Inferior parietal cortex (tissue), 1 donor: ENCODE data around the gene KCNK10.

Source experiments
- DNase-seq: peaks from one replicate; pipeline ENCODE4 v3.0.0-alpha.2; 2016; ENCODE audit errors: extremely low spot score

KCNK10 gene

DNA sequence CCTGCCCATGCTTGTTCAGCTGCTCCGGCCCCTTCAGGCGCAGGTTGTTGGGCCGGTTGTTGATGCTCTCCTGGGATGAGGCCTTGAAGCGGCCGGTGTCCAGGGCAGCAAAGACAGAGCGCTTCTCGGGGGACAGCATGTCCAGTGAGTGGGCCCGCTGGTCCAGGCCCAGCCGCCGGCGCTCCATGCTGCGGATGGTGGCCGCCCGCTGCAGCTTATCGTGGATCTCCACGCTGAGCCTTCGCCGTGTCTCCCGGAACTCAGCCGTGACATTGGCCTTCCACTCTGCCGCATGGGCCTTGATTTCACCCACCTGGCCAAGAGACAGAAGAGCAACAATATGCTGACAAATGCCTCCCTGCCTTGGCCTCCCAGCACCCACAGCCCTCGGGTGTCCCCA is 137.2 kb downstream of the KCNK10 start:
- DNase-seq, result no peak

DNA sequence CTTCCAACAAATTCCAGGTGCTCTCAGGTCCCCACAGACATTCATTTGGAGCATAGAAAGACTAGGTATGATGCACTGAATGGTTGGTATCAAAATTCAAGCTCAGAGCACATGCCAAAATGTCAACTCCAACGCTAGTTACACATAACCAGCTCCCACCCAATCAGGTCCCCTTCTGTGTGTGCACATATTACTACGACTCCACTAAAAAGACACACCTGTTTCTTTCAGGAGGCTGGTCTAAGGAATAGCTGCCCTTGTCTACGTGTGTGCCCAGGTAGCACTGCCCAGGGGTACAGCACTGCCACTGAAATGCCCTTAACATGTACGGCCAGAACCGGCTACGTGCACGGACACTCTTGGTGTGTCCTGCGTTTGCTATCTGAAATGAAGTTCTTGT is 138.1 kb downstream of the KCNK10 start:
- DNase-seq, result no peak

DNA sequence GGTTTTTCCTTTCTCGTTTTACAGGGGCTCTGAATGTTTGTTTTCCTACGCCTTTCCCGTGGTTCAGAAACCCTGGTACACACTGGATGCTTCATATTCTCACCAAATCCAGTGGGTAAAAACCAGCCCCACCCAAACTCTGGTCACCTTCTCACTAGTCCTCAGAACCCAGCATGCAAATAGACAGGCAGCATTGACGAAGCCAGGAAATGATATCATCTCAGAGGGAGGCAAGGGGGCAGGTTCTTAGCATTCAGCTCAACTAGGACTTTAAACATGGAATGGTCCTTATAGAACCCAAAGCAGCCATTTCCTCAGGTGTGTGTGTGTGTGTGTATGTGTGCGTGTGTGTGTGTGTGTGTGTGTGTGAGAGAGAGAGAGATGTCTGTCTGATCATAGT is 142.0 kb downstream of the KCNK10 start:
- no peak for DNase-seq

DNA sequence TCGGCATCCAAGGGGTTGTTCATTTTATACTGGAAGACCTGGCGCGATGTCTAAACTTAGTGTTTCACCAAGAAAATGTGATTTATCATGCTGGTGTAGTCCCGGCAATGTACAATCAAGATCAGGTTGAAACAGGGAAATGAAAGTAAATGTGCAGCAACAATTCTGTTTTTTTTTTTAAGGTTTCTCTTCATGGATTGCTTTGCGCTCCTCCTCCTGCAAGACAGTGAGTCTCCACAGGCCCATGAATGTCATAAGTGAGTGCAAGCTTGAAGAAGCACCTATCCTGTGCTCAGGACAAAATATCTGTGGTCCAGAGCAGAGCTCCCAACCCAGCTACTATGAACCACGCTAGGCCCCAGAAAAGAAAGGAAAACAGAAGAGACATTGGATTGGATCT is 143.4 kb downstream of the KCNK10 start:
- DNase-seq, result no peak

DNA sequence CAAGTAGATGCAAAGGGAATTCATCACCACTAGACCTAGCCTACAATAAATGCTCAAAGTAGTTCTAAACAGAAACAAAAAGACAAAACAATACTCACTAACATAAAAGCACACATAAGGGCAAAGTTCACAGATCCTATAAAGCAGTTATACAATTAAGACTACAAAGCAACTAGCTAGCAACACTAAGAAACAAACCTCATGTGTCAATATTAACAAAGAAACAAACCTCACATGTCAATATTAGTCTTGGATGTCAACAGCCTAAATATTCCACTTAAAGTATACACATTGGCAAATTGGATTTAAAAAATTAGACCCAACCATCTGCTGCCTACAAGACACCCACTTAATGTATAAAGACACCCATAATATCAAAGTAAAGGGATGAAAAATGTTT is 152.7 kb downstream of the KCNK10 start:
- DNase-seq, result no peak

DNA sequence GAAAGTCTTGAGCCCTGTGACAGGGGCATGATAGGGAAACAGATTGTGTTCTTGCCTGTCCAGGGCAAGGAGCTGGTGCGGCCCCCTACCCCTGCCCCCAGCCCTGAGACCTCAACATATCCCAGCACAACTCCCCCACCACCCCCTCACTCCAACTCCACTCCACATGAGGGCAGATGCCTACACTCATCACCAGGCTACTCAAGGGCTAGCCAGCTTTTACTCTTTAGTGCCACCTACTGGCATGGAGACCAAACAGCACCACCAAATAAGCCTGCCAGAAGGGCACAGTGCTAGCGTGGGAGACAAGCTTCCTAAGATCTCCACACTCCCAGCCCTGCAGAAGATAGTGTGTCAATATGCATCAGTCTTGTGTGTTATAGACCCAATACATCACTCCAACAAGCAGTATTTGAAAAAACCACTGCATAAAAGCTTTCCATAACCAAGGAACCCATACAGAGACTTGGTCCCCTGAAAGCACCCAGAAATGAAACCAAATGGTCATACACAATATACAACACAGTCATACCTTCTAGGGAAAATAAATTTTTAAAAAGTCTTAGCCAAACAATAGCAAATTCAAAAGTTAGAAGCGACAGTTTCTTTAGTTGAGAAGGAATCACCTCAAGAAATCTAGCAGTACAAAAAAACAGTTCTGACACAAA is 154.4 kb downstream of the KCNK10 start:
- DNase-seq, result no peak

DNA sequence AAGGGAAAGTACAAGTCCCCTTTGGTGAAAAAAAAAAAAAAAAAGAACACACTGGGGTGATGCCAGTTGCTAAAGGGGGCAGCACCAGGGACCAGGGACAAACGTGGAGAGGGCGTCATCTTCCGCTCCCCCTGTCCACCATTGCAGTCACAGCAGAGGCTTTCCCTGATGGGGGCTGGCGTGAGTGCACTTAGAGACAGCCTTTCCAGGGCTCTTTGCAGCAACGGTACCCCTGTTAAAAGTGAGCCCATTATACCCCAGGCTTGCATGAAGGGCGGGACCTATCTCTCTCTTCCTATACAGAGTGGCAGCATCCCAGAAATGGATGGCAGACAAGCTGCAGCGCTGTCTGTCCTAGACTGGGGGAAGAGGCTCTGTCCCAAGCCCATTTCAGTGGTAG is 155.0 kb downstream of the KCNK10 start:
- DNase-seq, result no peak

DNA sequence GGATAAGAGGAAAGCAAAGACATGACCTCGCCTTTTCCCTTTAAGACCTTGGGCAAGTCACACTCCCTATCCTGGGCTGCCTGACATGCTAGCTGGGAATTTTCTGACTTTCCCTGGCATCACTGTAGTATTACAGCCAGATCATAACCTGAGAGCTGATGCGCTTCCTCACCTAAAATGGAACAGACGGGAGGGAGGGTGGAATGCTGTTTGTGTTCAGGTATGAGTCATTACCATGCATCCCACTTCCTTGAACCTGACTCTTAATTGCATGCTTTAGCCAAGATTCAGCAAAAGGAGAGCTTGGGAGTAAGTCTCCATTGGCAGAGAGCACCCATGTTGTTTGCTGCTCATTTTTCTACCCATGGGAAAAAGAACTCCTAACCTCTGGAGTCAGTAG is 156.5 kb downstream of the KCNK10 start:
- DNase-seq, result no peak

DNA sequence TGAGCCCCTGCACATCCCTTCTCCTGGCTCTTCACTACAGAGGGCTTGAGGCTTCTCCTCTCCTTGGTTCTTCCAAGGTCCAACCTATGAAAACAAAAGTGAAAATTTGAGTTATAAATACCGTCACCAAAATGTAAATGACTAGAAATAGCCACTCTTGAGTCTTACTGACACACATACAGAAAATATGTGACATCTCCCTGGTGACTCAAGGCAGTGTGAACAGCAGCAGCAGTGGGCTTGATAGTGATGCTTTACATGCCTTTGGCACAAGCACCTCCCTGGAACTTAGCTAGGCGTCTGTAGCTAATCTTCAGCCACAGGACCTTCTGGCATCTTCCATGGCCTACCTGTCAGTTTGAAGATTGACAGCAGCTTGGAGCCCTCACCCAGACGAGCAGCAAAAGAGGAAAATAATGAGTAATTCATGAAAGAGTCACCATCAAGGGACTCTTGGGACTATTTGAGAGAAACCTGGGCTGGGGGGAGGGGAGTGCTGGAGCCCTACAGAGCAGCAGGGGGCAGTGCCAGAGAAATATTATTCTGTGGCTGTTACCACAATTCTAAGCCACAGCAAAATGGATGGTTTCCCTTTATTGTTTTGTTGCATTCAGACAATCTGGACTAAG is 158.0 kb downstream of the KCNK10 start:
- no peak for DNase-seq

DNA sequence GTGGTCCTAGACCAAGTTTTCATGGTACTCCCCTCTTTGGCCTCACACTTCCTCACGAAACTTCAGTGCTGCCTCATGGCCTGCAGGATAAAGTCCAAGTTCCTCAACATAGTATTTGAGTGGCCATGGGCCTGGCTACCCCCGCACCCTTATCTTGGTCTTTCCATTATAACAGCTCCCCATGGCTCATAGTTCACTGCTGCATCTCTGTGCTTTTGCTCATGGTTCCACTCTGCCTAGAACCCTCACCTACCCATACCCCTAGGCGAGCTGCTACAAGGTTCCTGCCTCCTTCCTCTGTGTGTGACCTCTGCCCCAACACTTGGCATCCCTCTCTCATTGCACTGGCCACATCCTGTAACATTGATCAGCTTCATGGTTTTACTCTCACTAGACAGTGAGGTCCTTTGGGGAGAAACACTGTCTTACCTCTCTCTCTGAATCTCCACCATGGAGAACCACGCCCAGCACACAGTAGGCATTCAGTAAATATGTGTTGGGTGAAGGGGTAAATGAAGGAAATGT is 159.3 kb downstream of the KCNK10 start:
- DNase-seq, result no peak

DNA sequence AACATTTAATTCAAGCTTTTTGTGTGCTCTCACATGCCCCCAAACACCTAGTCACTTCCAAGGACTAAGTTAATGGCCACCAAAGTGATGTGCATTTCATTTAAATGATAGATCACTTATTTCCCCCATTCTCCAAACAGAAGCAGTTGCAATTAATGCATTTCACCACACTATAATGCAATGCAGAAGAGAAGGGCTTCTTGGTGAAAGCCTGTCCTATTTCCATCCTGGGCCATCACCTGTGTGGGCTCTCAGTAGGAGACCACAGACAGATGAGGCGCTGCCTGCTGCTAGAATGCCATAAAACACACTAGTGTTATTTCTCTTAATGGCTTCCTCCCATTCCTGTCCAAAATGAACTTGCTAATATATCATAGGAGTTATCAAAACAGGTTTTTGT is 166.9 kb downstream of the KCNK10 start:
- no peak for DNase-seq

DNA sequence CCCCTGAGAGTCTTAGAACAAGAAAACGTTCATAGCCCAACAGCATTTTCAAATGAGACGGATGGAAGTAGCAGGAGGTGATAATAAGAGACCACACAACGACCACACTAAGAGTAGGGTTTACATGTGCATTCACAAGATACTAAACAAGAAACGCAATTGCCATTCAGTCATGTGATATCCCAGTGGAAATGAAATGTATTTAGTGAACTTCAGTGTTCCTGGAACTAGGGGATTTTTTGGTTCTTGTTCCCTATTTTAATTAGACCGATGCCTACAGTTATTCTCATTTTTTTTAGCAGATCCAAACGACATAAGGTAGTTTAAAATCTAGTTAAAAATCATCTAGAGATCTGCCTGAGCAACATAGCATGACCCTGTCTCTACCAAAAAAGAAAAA is 168.1 kb downstream of the KCNK10 start:
- DNase-seq, result no peak

DNA sequence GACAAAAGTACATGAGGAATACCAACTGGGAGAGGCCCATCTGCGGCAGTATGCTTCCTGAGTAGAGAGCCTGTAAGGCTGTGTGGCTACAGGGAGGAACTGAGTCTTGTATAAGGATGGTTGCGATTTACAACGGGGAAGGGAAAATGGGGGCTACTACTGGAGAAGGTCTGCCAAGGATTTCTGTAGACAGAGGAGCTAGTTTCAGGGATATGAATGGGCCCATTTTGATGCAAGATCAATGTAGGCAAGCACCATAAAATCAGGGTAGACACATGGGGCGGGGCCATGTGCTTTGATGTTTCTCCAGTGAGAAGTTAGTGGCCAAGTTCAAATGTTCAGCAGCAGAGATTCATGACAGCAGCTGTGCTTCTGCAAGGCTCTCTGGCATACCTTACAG is 168.7 kb downstream of the KCNK10 start:
- DNase-seq, result no peak

DNA sequence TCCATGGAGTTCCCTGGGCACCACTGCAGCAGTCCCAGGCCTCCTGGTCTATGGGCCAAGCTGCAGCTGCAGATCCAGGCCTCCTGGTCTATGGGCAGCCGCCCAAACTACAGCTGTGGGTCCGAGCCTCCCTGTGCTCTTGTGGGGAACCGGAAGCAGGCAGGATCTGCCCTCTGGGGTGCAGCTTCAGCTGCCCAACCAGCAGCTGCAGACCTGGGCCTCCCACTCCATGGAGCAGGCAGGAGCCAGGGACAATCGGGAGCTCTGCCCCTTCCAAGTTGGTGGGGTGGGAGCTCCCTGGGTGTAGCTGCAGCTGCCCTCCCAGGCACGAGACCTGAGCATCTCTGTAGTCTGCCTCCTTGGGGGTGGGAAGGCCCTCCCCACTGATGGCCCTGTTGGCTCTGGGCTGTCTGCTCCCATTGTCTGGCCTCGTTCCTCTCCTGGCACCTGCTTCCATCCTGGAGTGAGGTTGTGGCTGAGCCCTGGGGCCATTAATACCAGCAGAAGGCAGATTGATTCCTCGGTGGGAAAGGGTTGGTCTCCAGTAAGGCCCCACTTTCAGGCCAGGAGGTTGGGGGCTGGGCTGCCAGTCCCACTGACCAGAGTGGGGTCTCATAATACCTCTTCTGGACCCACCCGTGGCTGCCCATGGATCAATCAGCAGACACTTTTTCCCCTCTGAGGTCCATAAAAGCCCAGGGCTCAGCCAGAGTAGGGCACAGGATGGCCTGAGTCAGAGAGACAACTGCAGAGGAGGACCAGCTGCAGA is 176.0 kb downstream of the KCNK10 start:
- DNase-seq, result no peak

DNA sequence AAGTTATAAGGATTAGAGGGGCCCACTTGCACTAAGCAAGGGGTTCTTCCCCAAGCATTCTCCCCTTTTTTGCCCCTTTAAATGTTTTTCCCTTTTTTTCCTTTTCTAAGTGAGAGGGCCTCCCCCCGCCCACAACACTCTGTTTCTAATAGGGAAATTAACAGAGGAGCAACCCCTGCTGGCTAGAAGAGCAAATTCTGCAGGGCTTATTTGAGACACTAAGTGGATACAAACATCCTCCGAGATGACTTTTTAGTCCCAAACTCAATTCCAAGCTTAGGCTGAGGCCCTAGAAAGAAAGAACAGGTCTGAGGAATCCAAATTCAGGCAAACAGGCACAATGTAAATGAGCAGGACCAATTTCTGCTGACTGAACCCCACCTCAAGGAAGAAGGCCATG is 179.3 kb downstream of the KCNK10 start:
- no peak for DNase-seq

DNA sequence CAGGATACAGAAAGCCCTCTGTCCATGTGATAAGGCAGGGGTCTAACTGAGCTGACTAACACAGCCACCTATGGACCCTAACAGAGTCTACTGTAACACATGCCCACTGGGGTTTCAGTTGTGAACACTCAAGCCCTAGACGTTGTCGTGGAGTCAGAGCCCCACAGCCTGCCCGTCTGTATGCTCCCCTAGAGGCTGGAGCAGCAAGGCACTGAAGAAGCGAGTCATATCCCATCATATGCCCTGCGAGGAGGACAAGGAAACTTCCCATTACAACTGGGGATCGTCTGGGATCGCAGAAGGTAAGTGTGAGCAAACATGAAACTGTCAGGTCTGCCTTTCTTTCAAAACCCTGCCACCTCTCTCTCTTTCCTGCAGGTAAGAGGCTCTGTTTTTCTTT is 180.1 kb downstream of the KCNK10 start:
- no peak for DNase-seq

DNA sequence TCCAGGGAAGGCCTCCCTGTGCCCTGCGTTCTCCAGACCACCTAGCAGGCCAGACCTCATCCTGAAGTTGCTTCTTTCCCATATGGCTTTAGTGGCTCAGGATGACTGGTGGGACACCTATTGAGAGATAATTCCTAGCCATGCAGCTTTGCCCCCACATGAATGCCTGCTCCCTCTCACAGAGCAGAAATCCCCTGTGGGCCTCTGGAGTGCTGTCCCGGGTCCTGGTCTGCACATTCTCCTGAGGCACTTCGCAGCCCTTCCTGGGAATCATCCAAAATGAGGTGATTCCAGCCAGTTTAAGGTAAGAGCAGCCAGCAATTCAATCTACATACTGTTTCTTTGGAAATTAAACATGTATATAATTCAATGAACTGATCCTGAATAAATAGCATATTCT is 182.2 kb downstream of the KCNK10 start:
- DNase-seq, result no peak

DNA sequence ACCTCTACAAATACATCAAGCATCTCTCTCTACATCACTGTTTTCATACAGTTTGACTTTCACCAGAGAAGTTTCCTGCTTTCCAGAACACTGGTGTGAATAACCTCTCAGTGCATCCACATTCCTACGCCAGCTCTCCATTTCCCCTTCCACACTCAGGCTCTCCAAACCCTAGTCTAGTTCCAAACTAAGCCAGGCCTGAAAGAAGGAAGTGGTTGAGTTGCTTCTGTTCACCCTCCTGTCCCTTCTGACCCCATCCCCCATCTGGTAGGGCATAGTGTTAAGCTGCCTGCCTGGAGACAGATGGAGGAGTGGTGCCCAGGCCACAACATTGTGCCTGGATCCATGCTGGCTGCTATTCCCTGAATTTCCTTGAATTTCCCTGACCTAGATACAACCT is 185.7 kb downstream of the KCNK10 start:
- DNase-seq, result no peak
